ENCODE data around the gene ADORA3. TPM values are rescaled to one million over a fixed set of nuclear protein-coding genes. Genes with fewer than 3 reads are reported as not detected.

Gene ADORA3
- total and polyA plus RNA-seq, 10 of the 15 experiments (the other 5 are each of a cell fraction or from before 2014, with no cell fraction given) = 0.14 to 0.29 (median 0.18) TPM; not detected in 2

GRCh38 chr1:111453706-111454105 is 49.7 kb downstream of the ADORA3 start:
- no peaks in the 10 kb centered on the region for H4K20me1 ChIP-seq (ENCODE audit: control insufficient read depth, insufficient read depth)
- H3K4me1 ChIP-seq (ENCODE audit: control insufficient read depth, insufficient read depth, low read length) = peaks cover 12% of the 10 kb centered on the region; the same call in 1 of the 2 replicates
- 99% methylated on average over 3 of the region's 3 CpGs for WGBS (ENCODE audit: insufficient coverage, insufficient replicate concordance, low lambda C conversion rate, missing lambda C conversion rate)
- ChIA-PET CTCF (interaction anchor here (1.1 to 5.0 kb wide), 7 partner anchors 10 to 301 kb away, joined by 3 to 32 read pairs (median 4); no protein-coding TSS in a partner anchor), POLR2A (interaction anchor here (1.3 to 1.4 kb wide), 2 partner anchors 14 to 27 kb away, joined by 3 read pairs; no protein-coding TSS in a partner anchor), RAD21 (ENCODE audit: unreplicated experiment) (interaction anchor here (1.4 to 2.6 kb wide), 3 partner anchors 23 to 294 kb away, joined by 3 to 13 read pairs (median 12); no protein-coding TSS in a partner anchor), SMC1A (ENCODE audit: uncharacterized antibody, unreplicated experiment) (interaction anchor here (0.9 to 2.6 kb wide), 12 partner anchors 9 to 315 kb away, joined by 3 to 11 read pairs (median 4); no protein-coding TSS in a partner anchor)
- FAIRE-seq = no peak
- H3K36me3 ChIP-seq (ENCODE audit: control insufficient read depth in 2 of 2, insufficient read depth in 2 of 2, low read length in 1 of 2) = peaks cover 5 to 7% of the 10 kb centered on the region in 2 experiments
- in situ Hi-C loops (cut with MboI) (no loop called here), intact Hi-C loops (cut with micrococcal nuclease; ENCODE audit: unreplicated experiment) (loop anchor here (2.0 kb wide), 1 partner anchor 15 kb away; no protein-coding TSS in a partner anchor)
- no peak for ATAC-seq
- peaks cover 61% of the 10 kb centered on the region for H3K79me2 ChIP-seq (ENCODE audit: control insufficient read depth, insufficient read depth, low read length)
- no peak for TF ChIP-seq HSF1 (IDR thresholded peaks at IDR 0.05; ENCODE audit: low read depth, low read length)
- no peak for TF ChIP-seq SRF (IDR thresholded peaks at IDR 0.05; ENCODE audit: low read depth in 2 of 2, low read length in 2 of 2)
- TF ChIP-seq TARDBP (IDR thresholded peaks at IDR 0.05; ENCODE audit: borderline replicate concordance) = no peak
- no peak for TF ChIP-seq ATF7 (IDR thresholded peaks at IDR 0.05; ENCODE audit: low read depth)
- TF ChIP-seq BMI1 (IDR thresholded peaks at IDR 0.05; ENCODE audit: borderline replicate concordance) = no peak
- H3K9me3 ChIP-seq (replicated peaks; ENCODE audit: control insufficient read depth, insufficient read depth, low read length) = no peaks in the 10 kb centered on the region
- no peak overlapping the region for H2AFZ ChIP-seq (ENCODE audit: control insufficient read depth, low read depth, low read length)
- no TSS peak for BruUV-seq (replicated peaks)
- DNase-seq (ENCODE audit: low read depth, low spot score) = no peak
- H3K4me3 ChIP-seq = peak overlapping the region; percentile 32; the same call in 1 of the 2 replicates
- H3K27ac ChIP-seq (ENCODE audit: control insufficient read depth, insufficient read depth) = no peak overlapping the region
- H3K4me2 ChIP-seq (ENCODE audit: control insufficient read depth, insufficient read depth) = peak overlapping the region; percentile 0
- no peak overlapping the region for H3K9ac ChIP-seq (ENCODE audit: control insufficient read depth, insufficient read depth, low read length)
- H3K27me3 ChIP-seq (replicated peaks in 1 of 2; ENCODE audit: control insufficient read depth in 2 of 2, insufficient read depth in 2 of 2, low read length in 1 of 2) = no peaks in the 10 kb centered on the region
